ENCODE measurements around the gene TPP1.

The TPP1 gene

GRCh38 chr11:6626971-6627761, 7.9 kb upstream of the TPP1 start:
- DNase-seq, result no peak

- no peak for DNase-seq
Observed at GRCh38 chr11:6625832-6626420, 6.7 kb upstream of the TPP1 start.

- no peak for DNase-seq
Observed at GRCh38 chr11:6625156-6625831, 6.1 kb upstream of the TPP1 start.

GRCh38 chr11:6623391-6624363, 4.5 kb upstream of the TPP1 start:
- no peak for DNase-seq

GRCh38 chr11:6622261-6623171, 3.3 kb upstream of the TPP1 start:
- no peak for DNase-seq

GRCh38 chr11:6621711-6622211, 2.5 kb upstream of the TPP1 start:
- DNase-seq, result no peak

GRCh38 chr11:6620636-6621035, 1.4 kb upstream of the TPP1 start:
- no peak for DNase-seq

GRCh38 chr11:6618117-6619003, 862 bp downstream of the TPP1 start:
- DNase-seq, result peak; percentile 56

GRCh38 chr11:6617315-6617781, 1.9 kb downstream of the TPP1 start:
- no peak for DNase-seq

- DNase-seq, result no peak
Observed at GRCh38 chr11:6616596-6617250, 2.5 kb downstream of the TPP1 start.

GRCh38 chr11:6615882-6616585, 3.2 kb downstream of the TPP1 start:
- no peak for DNase-seq

- DNase-seq, result no peak
Observed at GRCh38 chr11:6615046-6615445, 4.2 kb downstream of the TPP1 start.

GRCh38 chr11:6614446-6614845, 4.8 kb downstream of the TPP1 start:
- no peak for DNase-seq

- DNase-seq, result no peak
Observed at GRCh38 chr11:6613496-6613895, 5.7 kb downstream of the TPP1 start.

GRCh38 chr11:6612213-6613041, 6.8 kb downstream of the TPP1 start, which contains the start of gene TAF10:
Gene TAF10, minus strand, starts transcription at chr11:6612216. Its CDS starts 27 bp downstream, at chr11:6612189.
- peak; percentile 91 for DNase-seq

- DNase-seq, result no peak
Observed at GRCh38 chr11:6611963-6612212, 7.3 kb downstream of the TPP1 start.

- peak; percentile 24 for DNase-seq
Observed at GRCh38 chr11:6611092-6611962, 7.9 kb downstream of the TPP1 start.

All from activated CD4-positive, alpha-beta T cell treated with anti-CD3 and anti-CD28 coated beads for 1 hour (primary cell).